ENCODE measurements around the gene ADA.

Gene ADA

GRCh38 chr20:44609516-44610312, 41.8 kb downstream of the ADA start:
- no peak overlapping the region for H3K4me3 ChIP-seq (ENCODE audit: low read depth, low read length)
- no peak for TF ChIP-seq POLR2A (IDR thresholded peaks at IDR 0.05; ENCODE audit: extremely low read depth, insufficient read length)
- no peak for TF ChIP-seq MYC (IDR thresholded peaks at IDR 0.05; ENCODE audit: low read depth, low read length)
- TF ChIP-seq, protein P1, sequence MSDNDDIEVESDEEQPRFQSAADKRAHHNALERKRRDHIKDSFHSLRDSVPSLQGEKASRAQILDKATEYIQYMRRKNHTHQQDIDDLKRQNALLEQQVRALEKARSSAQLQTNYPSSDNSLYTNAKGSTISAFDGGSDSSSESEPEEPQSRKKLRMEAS (IDR thresholded peaks at IDR 0.05; ENCODE audit: low read depth, low read length): peak; percentile 65
- peak; percentile 98 for TF ChIP-seq CTCF (IDR thresholded peaks at IDR 0.05; ENCODE audit: low read depth, low read length)
- DNase-seq (ENCODE audit: low read depth): peak; percentile 82

- TF ChIP-seq MYC (IDR thresholded peaks at IDR 0.05; ENCODE audit: low read depth, low read length): no peak
- no peak for TF ChIP-seq POLR2A (IDR thresholded peaks at IDR 0.05; ENCODE audit: extremely low read depth, insufficient read length)
- TF ChIP-seq, protein P1 (IDR thresholded peaks at IDR 0.05; ENCODE audit: low read depth, low read length): no peak
- DNase-seq (ENCODE audit: low read depth): no peak
- H3K4me3 ChIP-seq (ENCODE audit: low read depth, low read length): no peak overlapping the region
Observed at GRCh38 chr20:44609006-44609515, 42.4 kb downstream of the ADA start.

DNA sequence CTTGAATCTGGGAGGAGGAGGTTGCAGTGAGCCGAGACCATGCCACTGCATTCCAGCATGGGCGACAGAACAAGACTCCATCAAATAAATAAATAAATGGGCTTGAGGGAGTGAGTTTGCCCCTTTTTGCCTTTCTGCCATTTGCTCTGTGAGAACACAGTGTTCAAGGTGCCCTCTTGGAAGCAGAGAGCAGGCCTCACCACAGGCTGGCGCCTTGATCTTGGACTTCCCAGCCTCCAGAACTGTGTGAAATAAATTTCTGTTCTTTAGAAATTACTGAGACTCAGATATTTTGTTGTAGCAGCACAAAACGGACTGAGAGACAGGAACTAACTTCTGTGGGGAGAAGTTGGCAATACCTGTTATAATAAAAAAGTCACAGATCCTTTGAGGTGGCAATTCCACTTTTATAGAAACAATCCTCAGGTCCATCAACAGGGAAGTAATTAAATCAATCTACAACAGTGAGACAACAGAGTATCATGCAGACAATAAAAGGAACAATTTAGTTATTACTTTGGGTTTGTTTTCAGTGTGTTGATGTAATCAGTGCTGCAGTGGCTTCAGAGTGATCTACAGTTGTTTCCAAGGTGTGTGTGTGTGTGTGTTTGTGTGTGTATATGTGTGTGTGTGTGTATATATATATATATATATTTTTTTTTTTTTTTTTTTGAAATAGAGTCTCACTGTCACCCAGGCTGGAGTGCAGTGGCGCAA, 44.6 kb downstream of the ADA start:
- no peak for DNase-seq (ENCODE audit: low read depth)
- no peak overlapping the region for H3K4me3 ChIP-seq (ENCODE audit: low read depth, low read length)
- TF ChIP-seq POLR2A (IDR thresholded peaks at IDR 0.05; ENCODE audit: extremely low read depth, insufficient read length) (no peak), MYC (IDR thresholded peaks at IDR 0.05; ENCODE audit: low read depth, low read length) (no peak), CTCF (IDR thresholded peaks at IDR 0.05; ENCODE audit: low read depth, low read length) (no peak)
- TF ChIP-seq, protein P1 (IDR thresholded peaks at IDR 0.05; ENCODE audit: low read depth, low read length): no peak

DNA sequence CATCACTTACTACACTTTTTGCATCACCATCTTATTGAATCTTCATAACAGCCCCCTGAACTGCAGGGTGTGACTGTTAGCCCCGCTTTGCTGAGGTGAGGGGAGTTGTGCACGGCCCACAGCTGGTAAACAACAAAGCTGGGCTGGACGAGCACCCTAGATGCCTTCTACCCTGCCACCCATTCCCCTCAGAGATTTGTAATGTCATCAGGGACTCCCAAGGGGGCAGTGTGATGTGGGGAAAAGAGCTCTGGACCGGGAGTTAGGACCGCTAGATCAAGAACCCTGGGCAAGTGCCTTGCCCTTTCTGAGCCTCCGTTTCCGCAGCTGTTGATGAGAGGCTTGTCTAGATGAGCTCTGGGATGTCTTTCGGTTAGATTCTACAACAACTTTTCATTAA, 48.2 kb downstream of the ADA start:
- TF ChIP-seq CTCF (IDR thresholded peaks at IDR 0.05; ENCODE audit: low read depth, low read length) (peak; percentile 34), POLR2A (IDR thresholded peaks at IDR 0.05; ENCODE audit: extremely low read depth, insufficient read length) (no peak)
- DNase-seq (ENCODE audit: low read depth): no peak
- no peak overlapping the region for H3K4me3 ChIP-seq (ENCODE audit: low read depth, low read length)

DNA sequence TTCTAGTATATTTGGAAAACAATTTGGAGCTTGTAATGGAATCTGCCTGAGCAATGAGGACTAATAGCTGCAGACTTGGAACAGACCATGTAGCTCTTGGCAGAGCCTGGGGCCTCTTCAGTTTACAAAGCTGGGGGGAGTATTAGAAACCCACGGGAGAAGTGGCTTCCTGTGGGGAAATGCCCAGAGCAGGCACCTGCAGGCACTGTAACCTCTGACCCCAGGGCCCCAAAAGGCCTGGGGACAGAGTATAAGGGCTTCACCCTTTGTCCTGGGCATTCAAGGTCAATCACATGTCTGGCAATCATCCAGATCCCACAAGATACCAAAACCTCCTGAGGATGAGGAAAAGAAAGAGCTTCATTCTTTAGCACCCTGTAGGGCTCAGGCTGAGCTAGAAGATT, 49.7 kb downstream of the ADA start:
- no peak for DNase-seq (ENCODE audit: low read depth)
- no peak overlapping the region for H3K4me3 ChIP-seq (ENCODE audit: low read depth, low read length)
- TF ChIP-seq MYC (IDR thresholded peaks at IDR 0.05; ENCODE audit: low read depth, low read length) (no peak), CTCF (IDR thresholded peaks at IDR 0.05; ENCODE audit: low read depth, low read length) (no peak), POLR2A (IDR thresholded peaks at IDR 0.05; ENCODE audit: extremely low read depth, insufficient read length) (no peak)
- TF ChIP-seq, protein P1 (IDR thresholded peaks at IDR 0.05; ENCODE audit: low read depth, low read length): no peak

- H3K4me3 ChIP-seq (ENCODE audit: low read depth, low read length): no peak overlapping the region
- DNase-seq (ENCODE audit: low read depth): no peak
- TF ChIP-seq MYC (IDR thresholded peaks at IDR 0.05; ENCODE audit: low read depth, low read length): no peak
Observed at GRCh38 chr20:44601236-44601671, 50.2 kb downstream of the ADA start.
